ENCODE measurements around the gene EPB41L4A. TPM values are rescaled to one million over a fixed set of nuclear protein-coding genes. Genes with fewer than 3 reads are reported as not detected.
A peak's percentile ranks its signal among the peaks of the same experiment; 100 is the strongest.

Gene EPB41L4A
- total RNA-seq, 1 donor from 2014 or later, result 27.2 TPM

DNA sequence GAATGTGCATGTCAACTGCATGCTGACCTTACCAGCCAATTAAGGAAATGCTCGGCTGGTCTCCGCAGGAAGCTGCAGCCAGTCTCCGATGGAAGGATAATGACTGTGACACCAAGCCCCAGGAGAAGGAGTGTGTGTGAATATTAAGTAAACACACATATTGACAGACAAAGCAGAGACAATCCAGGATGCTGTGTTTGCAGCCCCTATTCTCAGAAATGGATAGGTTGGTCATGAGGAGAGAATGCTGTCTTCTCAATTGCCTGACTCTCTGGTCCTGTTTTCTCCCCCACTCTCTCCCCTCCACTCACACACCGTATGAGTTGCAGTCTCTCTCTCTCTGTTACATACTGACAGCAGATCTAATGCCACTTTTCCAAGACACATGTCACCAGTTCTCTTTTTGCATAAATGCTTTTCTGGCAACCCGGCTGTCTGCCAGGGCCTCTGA, 85.7 kb downstream of the EPB41L4A start:
- Mint-ChIP-seq H3K27me3 (no peaks in the 10 kb centered on the region), H3K27ac (peak overlapping the region; percentile 3), H3K9me3 (no peaks in the 10 kb centered on the region), H3K36me3 (no peaks in the 10 kb centered on the region), H3K4me3 (peak overlapping the region; percentile 59), H3K4me1 (ENCODE audit: unreplicated experiment) (peaks cover 40% of the 10 kb centered on the region)
- DNase-seq (ENCODE audit: extremely low spot score, unreplicated experiment), result no peak
- TF ChIP-seq, protein P1, sequence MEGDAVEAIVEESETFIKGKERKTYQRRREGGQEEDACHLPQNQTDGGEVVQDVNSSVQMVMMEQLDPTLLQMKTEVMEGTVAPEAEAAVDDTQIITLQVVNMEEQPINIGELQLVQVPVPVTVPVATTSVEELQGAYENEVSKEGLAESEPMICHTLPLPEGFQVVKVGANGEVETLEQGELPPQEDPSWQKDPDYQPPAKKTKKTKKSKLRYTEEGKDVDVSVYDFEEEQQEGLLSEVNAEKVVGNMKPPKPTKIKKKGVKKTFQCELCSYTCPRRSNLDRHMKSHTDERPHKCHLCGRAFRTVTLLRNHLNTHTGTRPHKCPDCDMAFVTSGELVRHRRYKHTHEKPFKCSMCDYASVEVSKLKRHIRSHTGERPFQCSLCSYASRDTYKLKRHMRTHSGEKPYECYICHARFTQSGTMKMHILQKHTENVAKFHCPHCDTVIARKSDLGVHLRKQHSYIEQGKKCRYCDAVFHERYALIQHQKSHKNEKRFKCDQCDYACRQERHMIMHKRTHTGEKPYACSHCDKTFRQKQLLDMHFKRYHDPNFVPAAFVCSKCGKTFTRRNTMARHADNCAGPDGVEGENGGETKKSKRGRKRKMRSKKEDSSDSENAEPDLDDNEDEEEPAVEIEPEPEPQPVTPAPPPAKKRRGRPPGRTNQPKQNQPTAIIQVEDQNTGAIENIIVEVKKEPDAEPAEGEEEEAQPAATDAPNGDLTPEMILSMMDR (conservative IDR thresholded peaks at IDR 0.05), result no peak

DNA sequence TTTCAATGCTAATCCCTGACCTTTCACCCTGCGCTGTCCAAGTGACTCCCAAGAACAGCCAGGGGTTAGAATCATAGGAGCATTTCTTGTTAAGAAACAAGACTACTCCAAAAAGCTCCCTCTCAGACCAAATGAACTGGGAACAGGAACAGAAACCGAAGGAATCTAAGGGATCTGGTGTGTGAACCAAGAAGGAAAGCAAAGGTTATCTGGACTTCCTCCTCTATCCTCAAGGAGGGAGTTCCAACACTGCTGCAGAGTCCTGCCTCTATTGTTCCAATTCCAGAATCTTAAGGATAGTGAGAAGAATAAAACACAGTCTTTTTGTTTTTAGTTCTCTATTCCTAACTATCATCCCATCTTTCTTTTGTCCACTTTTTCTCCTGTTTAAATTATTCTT, 87.2 kb downstream of the EPB41L4A start:
- Mint-ChIP-seq H3K4me3 (no peak overlapping the region), H3K9me3 (no peaks in the 10 kb centered on the region), H3K36me3 (no peaks in the 10 kb centered on the region), H3K4me1 (ENCODE audit: unreplicated experiment) (peaks cover 39% of the 10 kb centered on the region), H3K27ac (no peak overlapping the region), H3K27me3 (no peaks in the 10 kb centered on the region)
- TF ChIP-seq, protein P1 (conservative IDR thresholded peaks at IDR 0.05), result no peak
- no peak for DNase-seq (ENCODE audit: extremely low spot score, unreplicated experiment)

DNA sequence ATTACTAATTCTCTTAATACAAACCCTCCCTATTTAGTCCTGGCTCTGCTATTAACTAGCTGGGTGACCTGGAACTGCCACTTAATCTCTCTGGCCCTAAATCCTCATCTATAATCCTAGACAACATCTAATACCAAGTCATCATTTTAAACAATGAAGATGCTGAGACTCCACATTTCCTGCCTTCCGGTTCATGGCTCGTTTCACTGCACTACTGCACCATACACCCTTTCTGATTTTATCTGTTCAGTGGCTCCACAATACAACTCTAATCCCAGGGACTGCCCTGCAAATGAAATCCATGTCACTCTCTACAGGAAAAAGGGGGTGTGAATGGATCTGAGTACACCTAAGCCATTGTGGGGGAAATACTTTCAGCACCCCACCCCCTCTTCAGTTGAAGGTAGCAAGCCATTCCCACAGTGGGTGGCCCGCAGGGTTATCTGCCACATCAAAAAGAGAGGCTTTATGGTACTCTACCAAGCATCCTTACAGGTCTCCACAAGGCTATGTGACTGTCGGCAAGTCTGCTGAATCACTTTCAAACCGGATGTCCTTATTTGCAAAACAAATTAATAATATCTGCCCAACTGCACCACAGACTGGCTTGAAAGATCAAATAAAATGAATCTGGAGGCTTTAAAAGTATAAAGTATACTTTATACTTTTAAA, 89.5 kb downstream of the EPB41L4A start:
- H3K36me3 Mint-ChIP-seq, result no peaks in the 10 kb centered on the region
- TF ChIP-seq, protein P1 (conservative IDR thresholded peaks at IDR 0.05), result no peak
- no peaks in the 10 kb centered on the region for H3K27me3 Mint-ChIP-seq
- no peak overlapping the region for H3K27ac Mint-ChIP-seq
- peaks cover 26% of the 10 kb centered on the region for H3K4me1 Mint-ChIP-seq (ENCODE audit: unreplicated experiment)
- H3K9me3 Mint-ChIP-seq, result no peaks in the 10 kb centered on the region
- DNase-seq (ENCODE audit: extremely low spot score, unreplicated experiment), result no peak
- H3K4me3 Mint-ChIP-seq, result peak overlapping the region; percentile 22

DNA sequence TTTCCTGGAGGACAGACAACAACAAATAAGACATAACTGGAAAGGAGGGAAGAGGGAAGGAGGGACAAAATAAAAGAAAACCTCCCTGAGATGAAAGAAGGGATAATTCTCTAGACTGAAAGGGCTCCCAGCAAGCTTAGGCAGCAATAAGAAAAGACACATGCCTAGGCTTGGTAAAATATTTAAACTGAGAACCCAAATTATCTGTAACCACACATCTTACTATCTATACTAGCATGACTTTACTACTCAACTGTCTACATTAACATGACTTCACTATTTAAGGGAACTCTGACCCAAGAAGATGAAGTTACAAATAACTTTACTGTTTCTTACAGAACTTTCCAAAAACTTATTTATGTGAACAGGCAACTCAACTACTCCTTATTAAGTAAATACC, 95.9 kb downstream of the EPB41L4A start:
- no peak overlapping the region for H3K27ac Mint-ChIP-seq
- H3K9me3 Mint-ChIP-seq, result peaks cover 9% of the 10 kb centered on the region
- H3K4me3 Mint-ChIP-seq, result no peak overlapping the region
- DNase-seq (ENCODE audit: extremely low spot score, unreplicated experiment), result no peak
- TF ChIP-seq, protein P1 (conservative IDR thresholded peaks at IDR 0.05), result no peak
- H3K4me1 Mint-ChIP-seq (ENCODE audit: unreplicated experiment), result peaks cover 3% of the 10 kb centered on the region
- no peaks in the 10 kb centered on the region for H3K27me3 Mint-ChIP-seq
- H3K36me3 Mint-ChIP-seq, result peaks cover 6% of the 10 kb centered on the region

DNA sequence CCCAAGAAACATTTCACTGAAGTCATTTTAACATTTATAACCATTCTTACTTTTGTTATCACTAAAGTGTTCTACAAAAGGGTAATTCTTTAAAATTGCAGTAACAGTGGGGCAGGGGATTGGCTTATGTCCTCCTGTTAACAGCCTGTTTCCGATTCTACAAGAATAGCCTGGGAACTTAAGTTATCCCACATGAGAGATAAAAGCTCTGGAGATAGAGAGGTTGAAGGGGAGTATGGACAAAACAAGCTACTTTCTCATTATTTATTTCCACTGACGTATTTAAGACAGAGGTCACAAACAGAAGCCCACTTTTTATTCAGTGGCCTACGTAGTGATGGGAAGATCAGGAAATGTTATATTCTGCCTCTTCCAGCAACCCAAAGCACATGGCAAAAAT, 98.7 kb downstream of the EPB41L4A start:
- H3K27me3 Mint-ChIP-seq, result no peaks in the 10 kb centered on the region
- H3K4me3 Mint-ChIP-seq, result no peak overlapping the region
- TF ChIP-seq, protein P1 (conservative IDR thresholded peaks at IDR 0.05), result no peak
- no peak overlapping the region for H3K27ac Mint-ChIP-seq
- H3K4me1 Mint-ChIP-seq (ENCODE audit: unreplicated experiment), result peaks cover 3% of the 10 kb centered on the region
- H3K9me3 Mint-ChIP-seq, result peaks cover 12% of the 10 kb centered on the region
- H3K36me3 Mint-ChIP-seq, result peaks cover 6% of the 10 kb centered on the region
- DNase-seq (ENCODE audit: extremely low spot score, unreplicated experiment), result no peak

All from type B pancreatic cell (in vitro differentiated cells).